Suppressor macrophage treated with lipopolysaccharide for 4 hours (primary cell): ENCODE measurements around the gene DNER.

Experiments
- DNase-seq: peaks from one replicate; pipeline ENCODE4 v3.0.0-alpha.2; 2020

The DNER gene

DNA sequence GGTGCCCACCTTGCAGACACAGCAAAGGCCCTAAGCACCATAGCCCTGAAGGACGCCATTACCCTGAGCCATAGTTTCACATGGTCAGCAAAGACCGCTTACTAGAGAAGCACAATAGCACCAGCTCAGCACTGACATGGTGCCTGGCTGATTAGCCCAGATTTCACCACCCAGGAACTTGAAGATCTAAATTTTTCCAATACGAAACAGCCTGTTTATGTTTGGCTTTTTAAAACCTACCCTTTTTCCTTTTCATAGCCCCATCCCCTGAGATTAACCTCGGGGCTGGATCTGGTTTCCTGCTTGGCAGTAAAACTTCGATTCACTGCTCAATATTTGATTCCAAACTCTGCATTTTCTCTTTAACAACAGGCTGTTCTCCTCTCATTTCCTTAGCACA lies 284.8 kb downstream of the DNER start:
- DNase-seq = no peak

DNA sequence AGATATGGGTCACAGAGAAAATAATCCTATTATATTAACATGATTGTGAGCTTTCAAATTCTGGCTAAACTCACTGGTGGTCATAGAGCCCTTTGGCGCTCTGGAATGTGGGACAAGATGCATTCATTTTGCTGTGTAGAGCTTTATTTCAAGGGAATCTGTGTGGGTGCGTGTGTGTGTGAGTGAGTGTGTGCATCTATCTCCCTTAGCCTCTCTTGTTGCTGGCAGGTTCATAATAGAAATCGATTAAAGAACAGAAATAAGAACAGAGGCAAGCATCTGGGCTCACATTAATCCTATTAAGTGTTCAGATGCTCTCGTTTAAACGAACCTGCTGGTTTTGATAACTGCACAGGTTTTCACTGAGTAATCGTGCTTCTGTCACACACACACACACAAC lies 287.9 kb downstream of the DNER start:
- DNase-seq = no peak

- no peak for DNase-seq
These were observed 288.8 kb downstream of the DNER start for GRCh38 chr2:229425598-229425997.

DNA sequence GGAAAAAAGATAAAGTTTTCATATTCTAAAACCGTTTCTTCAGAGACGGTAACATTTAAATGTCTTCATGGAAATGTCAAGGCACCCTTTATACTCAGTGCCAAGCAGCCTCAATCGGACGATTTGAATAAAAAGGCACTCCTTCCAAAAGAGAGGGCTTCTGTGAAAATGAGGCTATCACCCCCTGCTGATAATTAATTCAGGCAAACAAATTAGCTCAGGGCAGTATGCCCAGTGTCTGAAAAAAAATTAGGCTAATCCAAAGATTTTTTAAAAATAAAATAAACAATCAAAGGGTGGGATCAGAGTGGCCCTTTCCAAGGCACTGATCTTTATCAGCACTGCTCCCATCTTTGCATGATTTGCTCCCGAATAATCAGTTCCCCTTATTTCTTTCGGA lies 292.3 kb downstream of the DNER start:
- no peak for DNase-seq

DNA sequence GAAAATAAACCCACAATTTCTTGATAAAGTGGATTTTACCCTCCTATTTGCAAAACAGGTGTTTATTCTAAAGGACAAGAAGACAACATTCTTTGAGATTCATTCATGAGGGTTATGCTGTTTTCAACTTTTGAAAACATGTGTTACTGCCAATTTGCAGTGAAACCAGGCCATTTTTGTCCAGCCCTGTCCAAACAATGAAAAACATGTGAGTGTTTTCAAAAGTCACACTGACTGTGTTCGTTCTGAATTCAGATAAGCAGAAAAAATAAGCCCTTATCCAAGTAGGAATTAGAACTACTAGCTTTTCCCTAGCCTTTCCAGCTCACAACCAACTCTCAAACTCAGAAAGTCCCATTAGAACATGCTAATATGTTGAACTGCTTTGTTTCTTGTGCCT lies 295.2 kb downstream of the DNER start:
- no peak for DNase-seq

DNA sequence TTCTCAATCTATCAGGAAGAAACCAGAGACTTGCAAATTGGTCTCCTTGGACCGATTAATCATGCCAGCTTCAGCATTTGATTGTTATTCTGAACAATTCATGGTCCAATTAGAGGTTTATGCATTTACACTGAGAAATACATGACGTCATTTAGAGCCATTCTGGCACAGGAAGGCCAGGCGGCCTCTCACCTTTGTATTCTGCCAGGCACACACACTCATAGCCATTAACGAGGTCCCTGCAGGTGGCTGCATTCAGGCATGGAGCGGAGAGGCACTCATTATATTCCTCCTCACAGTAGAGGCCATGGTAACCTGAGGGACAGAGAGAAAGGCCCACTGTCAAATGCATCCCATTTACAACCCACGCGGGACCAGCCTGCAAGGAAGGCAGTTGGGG lies 296.4 kb downstream of the DNER start:
- DNase-seq = no peak

- DNase-seq = no peak
These were observed 297.2 kb downstream of the DNER start for GRCh38 chr2:229417176-229417575.

DNA sequence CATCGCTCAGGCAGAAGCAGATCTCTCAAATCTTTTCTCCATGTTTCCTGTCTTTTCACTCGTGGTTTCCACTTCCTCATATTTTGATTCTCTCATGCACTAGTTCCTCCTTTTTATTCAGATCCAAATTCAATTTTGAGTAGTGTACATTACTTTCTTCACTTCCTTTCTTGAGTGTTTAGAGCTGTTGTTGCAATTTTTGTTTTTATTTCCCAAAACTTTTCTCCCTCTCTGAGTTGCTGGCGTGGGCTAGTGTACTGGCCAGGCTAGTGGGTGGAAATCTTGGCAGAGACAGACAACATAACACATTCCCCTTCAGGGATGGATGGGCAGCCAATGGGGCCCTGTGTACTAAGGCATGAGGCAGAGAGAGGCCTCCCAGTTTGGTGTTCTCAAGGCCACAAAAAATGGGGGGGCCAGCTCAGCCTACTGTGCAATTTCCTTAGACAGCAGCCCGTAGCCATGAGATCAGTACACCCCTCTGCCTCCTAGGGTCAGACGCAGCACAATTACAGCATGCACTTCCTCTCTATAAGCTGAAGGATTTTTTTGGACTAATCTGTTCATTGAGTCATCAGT lies 298.1 kb downstream of the DNER start:
- peak; percentile 86 for DNase-seq

GRCh38 chr2:229414631-229415030 lies 299.7 kb downstream of the DNER start:
- DNase-seq = no peak

- DNase-seq = no peak
These were observed 301.7 kb downstream of the DNER start for GRCh38 chr2:229412686-229413085.

DNA sequence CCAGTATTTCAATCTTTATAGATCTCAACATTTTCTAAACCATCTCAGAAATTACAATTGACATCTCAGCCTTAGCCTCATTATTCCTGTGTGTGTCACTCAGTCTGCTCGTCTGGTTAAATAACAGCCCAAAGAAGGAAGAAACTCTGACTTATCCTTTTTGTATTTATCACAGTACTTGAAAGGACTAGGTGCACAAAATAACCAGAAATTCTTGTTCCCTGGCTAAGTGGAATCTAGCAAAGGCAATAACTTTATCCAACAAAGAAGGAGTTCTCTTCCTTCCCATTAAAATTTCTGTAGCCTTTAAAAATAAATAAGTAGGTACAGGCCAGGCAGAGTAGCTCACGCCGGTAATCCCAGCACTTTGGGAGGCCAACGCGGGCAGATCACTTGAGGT lies 303.4 kb downstream of the DNER start:
- no peak for DNase-seq

- no peak for DNase-seq
These were observed 304.1 kb downstream of the DNER start for GRCh38 chr2:229410264-229410663.

DNA sequence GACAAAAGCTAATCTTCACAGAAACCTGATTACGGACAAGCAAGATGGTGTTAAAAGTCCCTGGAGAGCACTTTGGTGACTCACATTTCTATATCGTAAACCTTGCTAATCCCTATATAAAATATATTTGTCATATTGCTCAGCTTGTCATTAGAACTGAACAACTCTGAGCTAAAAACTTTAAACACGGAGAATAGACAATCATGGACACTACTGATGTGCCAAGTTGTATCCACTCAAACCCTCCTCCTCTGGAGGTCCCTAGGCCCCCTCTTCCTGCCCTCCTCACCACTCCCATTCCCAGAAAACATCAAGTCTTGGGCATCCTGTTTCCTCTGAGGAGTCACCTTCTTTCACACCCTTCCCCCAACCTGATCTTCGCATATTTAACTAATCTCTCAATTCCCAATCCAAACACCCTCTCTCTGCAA lies 304.6 kb downstream of the DNER start:
- no peak for DNase-seq

- DNase-seq = peak; percentile 58
These were observed 305.4 kb downstream of the DNER start for GRCh38 chr2:229408962-229409361.

GRCh38 chr2:229408356-229408755 lies 306.0 kb downstream of the DNER start:
- peak; percentile 93 for DNase-seq

- peak; percentile 73 for DNase-seq
These were observed 307.2 kb downstream of the DNER start for GRCh38 chr2:229407170-229407569.

DNA sequence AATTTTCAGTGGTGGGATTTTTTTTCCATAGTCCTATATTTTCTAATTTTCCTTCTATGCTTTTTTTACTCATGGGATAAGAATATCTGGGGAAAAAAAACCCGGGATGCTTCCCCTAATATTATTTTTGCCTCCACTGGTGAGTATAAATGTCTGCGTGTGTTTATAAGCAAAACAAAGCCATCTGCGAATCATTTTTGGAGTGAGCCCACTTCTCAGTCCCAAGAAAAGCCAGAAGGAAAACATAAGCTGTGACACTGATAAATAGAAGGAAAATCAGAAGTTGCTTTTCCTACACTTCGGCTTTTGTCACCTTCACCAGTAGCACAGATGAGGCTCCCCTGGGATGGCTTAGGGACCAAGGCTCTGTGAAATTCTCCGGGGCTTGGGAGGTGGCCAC lies 308.6 kb downstream of the DNER start:
- DNase-seq = no peak

- no peak for DNase-seq
These were observed 311.1 kb downstream of the DNER start for GRCh38 chr2:229403296-229403695.

DNA sequence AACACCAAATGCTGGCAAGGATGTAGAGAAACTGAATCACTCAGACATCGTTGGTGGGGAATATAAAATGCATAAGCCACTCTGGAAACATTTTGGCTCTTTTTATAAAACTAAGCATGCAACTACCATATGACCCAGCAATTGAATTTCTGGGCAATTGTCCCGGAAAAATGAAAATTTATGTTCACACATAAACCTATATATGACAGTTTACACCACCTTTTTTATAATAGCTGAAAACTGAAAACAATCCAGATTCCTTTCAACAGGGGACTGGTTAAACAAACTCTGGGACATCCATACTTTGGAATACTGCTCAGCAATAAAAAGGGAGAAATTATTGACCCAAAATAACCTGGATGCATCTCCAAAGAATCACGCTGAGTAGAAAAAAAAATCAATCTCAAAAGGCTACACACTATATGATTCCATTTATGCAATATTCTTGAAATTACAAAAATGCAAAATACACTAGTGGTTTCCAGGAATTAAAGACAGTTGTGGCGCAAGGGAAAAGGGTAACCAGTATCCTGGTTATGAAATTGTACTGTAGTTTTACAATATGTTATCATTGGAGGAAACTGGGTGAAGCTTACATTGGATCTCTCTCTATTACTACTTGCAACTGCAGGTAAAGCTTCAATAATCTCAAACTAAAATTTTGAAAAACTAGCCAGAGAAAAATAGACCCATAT lies 313.0 kb downstream of the DNER start:
- DNase-seq = peak; percentile 43

- DNase-seq = no peak
These were observed 320.4 kb downstream of the DNER start for GRCh38 chr2:229393926-229394325.

DNA sequence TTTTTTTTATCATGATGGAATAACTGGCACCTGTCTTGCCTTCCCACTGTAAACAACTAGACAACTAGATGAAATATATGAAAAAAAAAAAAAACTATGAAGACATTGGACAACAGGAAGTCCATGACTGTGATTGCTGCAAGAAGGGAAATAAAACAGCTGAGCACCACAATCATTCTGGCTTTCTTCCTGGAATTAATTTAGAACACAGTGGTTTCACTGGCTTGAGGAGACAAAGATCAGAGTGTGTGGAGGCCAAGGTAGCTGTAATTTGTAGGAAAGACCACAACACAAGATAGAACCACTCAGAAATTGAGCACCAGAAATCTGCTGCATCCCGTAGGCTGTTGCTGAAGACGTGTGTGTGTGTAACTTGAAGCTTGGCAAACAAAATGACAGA lies 322.2 kb downstream of the DNER start:
- peak; percentile 43 for DNase-seq

DNA sequence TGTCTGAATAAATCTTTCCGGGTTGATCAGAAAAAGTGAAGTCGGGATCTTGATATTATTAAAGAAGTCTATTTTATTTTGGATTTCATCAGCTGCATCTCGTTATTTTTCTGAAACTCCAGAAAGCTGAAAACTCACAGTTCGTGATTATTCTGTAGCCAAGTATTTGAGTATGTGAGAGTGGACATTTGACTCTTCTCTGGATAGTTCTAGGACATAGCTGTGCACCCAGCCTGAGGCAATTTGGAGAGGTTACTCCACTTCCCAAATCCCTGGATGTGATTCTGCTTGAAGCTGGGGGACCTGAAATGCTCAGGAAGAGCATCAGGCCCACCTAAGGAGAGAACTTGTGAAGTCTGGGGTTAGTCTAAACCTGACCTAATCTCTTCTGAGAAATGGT lies 325.6 kb downstream of the DNER start:
- no peak for DNase-seq

- DNase-seq = no peak
These were observed 326.5 kb downstream of the DNER start for GRCh38 chr2:229387866-229388265.

DNA sequence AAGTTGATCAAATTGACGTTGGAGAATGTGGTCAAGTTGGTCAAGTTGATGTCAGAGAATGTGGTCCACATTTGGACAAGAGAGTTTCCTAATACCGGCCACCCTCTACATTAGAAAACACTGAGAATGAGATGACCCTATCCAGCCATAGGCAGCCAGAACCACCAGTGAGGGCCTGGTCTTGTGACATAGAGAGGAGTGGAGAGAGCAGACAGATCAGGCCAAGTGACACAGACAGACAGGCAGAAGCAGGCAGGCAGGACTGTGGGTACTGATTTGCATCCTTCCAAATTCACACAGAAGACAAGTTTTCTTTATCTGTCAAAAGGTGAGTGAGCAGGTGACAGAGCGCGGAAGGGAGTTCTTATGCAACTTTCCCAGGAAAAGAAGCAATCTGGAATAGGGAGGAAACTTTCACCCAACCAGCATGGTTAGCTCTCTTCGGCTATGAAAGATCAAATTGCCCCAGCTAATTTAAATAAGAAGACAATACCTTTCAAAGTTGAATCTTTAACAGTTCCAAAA lies 334.2 kb downstream of the DNER start:
- no peak for DNase-seq

GRCh38 chr2:229378386-229378785 lies 336.0 kb downstream of the DNER start:
- no peak for DNase-seq
